GM18868 (cell line): ENCODE results near the gene CCR9.

ENCODE experiments used
- ATAC-seq: cut with Tn5 transposase; IDR thresholded peaks from one replicate; pipeline ENCODE4 v1.9.1; 2021; ENCODE audit warnings: mild to moderate bottlenecking, moderate library complexity; ENCODE audit not compliant: unreplicated experiment

The CCR9 gene

GRCh38 chr3:45871780-45872179 lies 14.6 kb upstream of the CCR9 start:
- no peak for ATAC-seq

GRCh38 chr3:45872569-45872968 lies 13.8 kb upstream of the CCR9 start:
- no peak for ATAC-seq

GRCh38 chr3:45873036-45873435 lies 13.3 kb upstream of the CCR9 start:
- ATAC-seq, result no peak

- ATAC-seq, result no peak
Measured at GRCh38 chr3:45873638-45874037, 12.7 kb upstream of the CCR9 start.

GRCh38 chr3:45874677-45875346 lies 11.5 kb upstream of the CCR9 start:
- ATAC-seq, result no peak

GRCh38 chr3:45878124-45878523 lies 8.2 kb upstream of the CCR9 start:
- no peak for ATAC-seq

GRCh38 chr3:45880725-45881077 lies 5.6 kb upstream of the CCR9 start:
- no peak for ATAC-seq

- ATAC-seq, result no peak
Measured at GRCh38 chr3:45881078-45882022, 5.0 kb upstream of the CCR9 start.

- no peak for ATAC-seq
Measured at GRCh38 chr3:45884368-45885201, 1.8 kb upstream of the CCR9 start.

GRCh38 chr3:45887285-45887684 lies 942 bp downstream of the CCR9 start:
- ATAC-seq, result no peak

- no peak for ATAC-seq
Measured at GRCh38 chr3:45887759-45888511, 1.6 kb downstream of the CCR9 start.

GRCh38 chr3:45889337-45889736 lies 3.0 kb downstream of the CCR9 start:
- no peak for ATAC-seq

- no peak for ATAC-seq
Measured at GRCh38 chr3:45890405-45890804, 4.1 kb downstream of the CCR9 start.

GRCh38 chr3:45892161-45892560 lies 5.8 kb downstream of the CCR9 start:
- no peak for ATAC-seq

- ATAC-seq, result no peak
Measured at GRCh38 chr3:45894015-45894414, 7.7 kb downstream of the CCR9 start.

GRCh38 chr3:45895686-45896468 lies 9.5 kb downstream of the CCR9 start:
- ATAC-seq, result no peak

GRCh38 chr3:45896956-45897355 lies 10.6 kb downstream of the CCR9 start:
- no peak for ATAC-seq

GRCh38 chr3:45904931-45905330 lies 18.6 kb downstream of the CCR9 start:
- ATAC-seq, result peak; percentile 77

GRCh38 chr3:45905755-45906154 lies 19.4 kb downstream of the CCR9 start:
- no peak for ATAC-seq
